Activated T-cell treated with anti-CD3 and anti-CD28 coated beads, Interleukin-2, amount 50 U/mL, for 24 hours (primary cell): Measurements from ENCODE around the gene SKP2.
"Not testable (repeated sequence)": the region's sequence is repeated elsewhere in the genome, so short reads cannot be mapped to it uniquely, and the experiment has no call there.

Experiments used
- DNase-seq: peaks from one replicate; pipeline ENCODE4 v3.0.0-alpha.2; 2020
- H3K27ac Mint-ChIP-seq: 2 replicates; pipeline ENCODE4 v1.8.0; 2020; ENCODE audit warnings: mild to moderate bottlenecking, mixed read lengths
- H3K27me3 Mint-ChIP-seq: 2 replicates; pipeline ENCODE4 v1.8.0; 2020; ENCODE audit warnings: mixed read lengths
- H3K36me3 Mint-ChIP-seq: 2 replicates; pipeline ENCODE4 v1.8.0; 2020; ENCODE audit warnings: low read depth, mixed read lengths
- H3K4me1 Mint-ChIP-seq: 2 replicates; pipeline ENCODE4 v1.8.0; 2020; ENCODE audit warnings: low read depth, mixed read lengths
- H3K4me3 Mint-ChIP-seq: 2 replicates; pipeline ENCODE4 v1.8.0; 2020; ENCODE audit warnings: mild to moderate bottlenecking, moderate library complexity, mixed read lengths
- H3K9me3 Mint-ChIP-seq: 2 replicates; pipeline ENCODE4 v1.8.0; 2020; ENCODE audit warnings: mixed read lengths

The SKP2 gene

DNA sequence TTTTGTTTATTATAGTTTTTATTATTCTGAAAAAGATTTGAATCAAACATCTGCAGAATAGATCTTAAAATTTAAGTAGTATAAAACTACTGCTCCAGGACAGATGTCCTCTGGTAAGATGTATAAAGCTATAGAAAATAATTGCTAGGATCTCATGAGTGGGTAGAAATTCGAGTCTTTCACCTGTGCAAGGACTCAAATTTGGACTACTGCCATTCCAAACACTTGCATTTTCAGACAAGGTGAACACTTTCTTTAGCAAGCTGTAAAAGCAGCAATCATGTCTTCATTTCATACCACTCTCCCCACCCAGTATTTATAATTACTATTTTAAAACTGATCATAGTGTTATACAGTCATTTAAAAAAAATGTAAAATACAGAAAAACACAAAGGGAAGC lies 20.7 kb downstream of the SKP2 start:
- H3K4me3 Mint-ChIP-seq: no peak overlapping the region
- H3K9me3 Mint-ChIP-seq: no peaks in the 10 kb centered on the region
- no peaks in the 10 kb centered on the region for H3K27me3 Mint-ChIP-seq
- H3K36me3 Mint-ChIP-seq: peaks cover 95% of the 10 kb centered on the region
- peaks cover 16% of the 10 kb centered on the region for H3K4me1 Mint-ChIP-seq
- H3K27ac Mint-ChIP-seq: no peak overlapping the region
- DNase-seq: no peak

DNA sequence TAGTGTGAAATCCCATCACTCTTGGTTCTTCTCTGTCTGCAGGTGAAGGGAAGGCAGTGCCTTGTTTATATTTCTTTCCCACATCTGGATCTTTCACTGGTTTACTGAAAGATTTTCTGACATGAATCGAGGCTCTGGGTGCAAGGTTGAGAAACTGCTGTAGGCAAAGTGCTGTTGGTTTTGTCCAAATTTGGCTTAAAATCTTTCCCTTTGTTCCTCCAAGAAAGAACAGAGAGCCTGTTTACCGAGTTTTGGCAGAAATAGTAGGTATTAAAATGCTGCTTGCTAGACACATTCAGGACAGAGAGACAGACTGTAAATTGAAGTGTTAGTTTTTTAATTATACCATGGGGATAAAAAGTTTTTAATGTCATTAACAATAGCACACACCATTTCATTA lies 21.5 kb downstream of the SKP2 start:
- no peak overlapping the region for H3K4me3 Mint-ChIP-seq
- DNase-seq: no peak
- no peaks in the 10 kb centered on the region for H3K9me3 Mint-ChIP-seq
- no peaks in the 10 kb centered on the region for H3K27me3 Mint-ChIP-seq
- no peak overlapping the region for H3K27ac Mint-ChIP-seq
- H3K4me1 Mint-ChIP-seq: peaks cover 9% of the 10 kb centered on the region
- H3K36me3 Mint-ChIP-seq: peaks cover 95% of the 10 kb centered on the region

DNA sequence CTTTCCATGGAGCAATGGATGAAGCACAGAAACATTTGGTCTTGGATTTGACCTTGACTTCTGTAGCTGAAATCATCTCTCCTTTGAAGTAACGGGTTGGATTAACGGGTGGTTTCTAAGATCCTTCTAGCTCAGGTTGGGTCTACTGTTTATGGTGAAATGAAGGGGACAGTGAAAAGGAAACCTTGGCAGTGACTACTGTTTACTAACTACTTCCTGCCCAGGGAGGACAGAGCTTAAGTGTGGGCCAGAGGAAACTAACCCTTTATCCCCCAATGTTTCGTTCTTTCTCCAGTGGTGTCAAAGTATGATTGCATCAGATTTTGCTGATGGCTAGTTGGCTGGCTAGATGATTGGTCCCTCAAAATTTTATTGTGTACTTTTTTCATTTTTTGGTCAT lies 22.2 kb downstream of the SKP2 start:
- H3K4me1 Mint-ChIP-seq: peaks cover 6% of the 10 kb centered on the region
- H3K4me3 Mint-ChIP-seq: no peak overlapping the region
- H3K27ac Mint-ChIP-seq: peak overlapping the region; percentile 20
- peaks cover 95% of the 10 kb centered on the region for H3K36me3 Mint-ChIP-seq
- H3K27me3 Mint-ChIP-seq: no peaks in the 10 kb centered on the region
- DNase-seq: no peak
- no peaks in the 10 kb centered on the region for H3K9me3 Mint-ChIP-seq

DNA sequence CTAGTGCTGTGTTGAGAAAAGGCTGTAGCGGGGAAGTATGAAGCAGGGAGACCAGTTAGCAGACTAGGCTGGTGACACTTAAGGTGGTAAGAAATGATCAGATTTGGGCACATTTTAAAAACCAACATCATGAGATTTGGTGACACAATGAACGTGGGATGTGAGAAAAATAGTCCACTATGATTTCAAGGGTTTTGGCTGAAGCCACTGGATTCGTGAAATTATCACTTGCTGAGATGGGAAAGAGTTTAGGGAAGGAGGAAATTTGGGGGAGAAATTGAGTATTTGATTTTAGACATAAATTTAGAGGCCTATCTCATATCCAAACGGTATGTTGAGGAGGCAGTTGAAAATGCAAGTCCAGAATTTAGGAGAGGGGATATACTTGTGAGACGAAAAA lies 23.1 kb downstream of the SKP2 start:
- no peaks in the 10 kb centered on the region for H3K9me3 Mint-ChIP-seq
- H3K4me3 Mint-ChIP-seq: no peak overlapping the region
- H3K27me3 Mint-ChIP-seq: no peaks in the 10 kb centered on the region
- H3K4me1 Mint-ChIP-seq: peaks cover 6% of the 10 kb centered on the region
- H3K27ac Mint-ChIP-seq: no peak overlapping the region
- peaks cover 95% of the 10 kb centered on the region for H3K36me3 Mint-ChIP-seq
- DNase-seq: no peak

DNA sequence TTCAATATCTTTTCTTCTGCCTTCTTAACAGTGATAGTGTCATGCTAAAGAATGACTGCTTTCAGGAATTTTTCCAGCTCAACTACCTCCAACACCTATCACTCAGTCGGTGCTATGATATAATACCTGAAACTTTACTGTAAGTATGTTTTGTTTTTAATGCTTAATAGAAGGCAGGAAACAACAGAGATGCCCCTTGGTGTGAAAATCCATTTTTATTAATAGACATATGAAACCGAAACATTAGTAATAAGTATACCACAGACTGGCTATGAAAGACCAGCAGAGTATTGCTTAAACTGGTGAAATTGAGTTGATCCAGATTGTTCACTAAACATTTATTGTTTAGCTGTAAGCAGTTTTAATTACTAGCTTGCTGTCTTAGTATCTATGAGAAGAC lies 25.2 kb downstream of the SKP2 start:
- Mint-ChIP-seq H3K27ac (no peak overlapping the region), H3K9me3 (no peaks in the 10 kb centered on the region), H3K27me3 (no peaks in the 10 kb centered on the region), H3K36me3 (peaks cover 95% of the 10 kb centered on the region), H3K4me1 (peaks cover 6% of the 10 kb centered on the region), H3K4me3 (no peak overlapping the region)
- DNase-seq: no peak

DNA sequence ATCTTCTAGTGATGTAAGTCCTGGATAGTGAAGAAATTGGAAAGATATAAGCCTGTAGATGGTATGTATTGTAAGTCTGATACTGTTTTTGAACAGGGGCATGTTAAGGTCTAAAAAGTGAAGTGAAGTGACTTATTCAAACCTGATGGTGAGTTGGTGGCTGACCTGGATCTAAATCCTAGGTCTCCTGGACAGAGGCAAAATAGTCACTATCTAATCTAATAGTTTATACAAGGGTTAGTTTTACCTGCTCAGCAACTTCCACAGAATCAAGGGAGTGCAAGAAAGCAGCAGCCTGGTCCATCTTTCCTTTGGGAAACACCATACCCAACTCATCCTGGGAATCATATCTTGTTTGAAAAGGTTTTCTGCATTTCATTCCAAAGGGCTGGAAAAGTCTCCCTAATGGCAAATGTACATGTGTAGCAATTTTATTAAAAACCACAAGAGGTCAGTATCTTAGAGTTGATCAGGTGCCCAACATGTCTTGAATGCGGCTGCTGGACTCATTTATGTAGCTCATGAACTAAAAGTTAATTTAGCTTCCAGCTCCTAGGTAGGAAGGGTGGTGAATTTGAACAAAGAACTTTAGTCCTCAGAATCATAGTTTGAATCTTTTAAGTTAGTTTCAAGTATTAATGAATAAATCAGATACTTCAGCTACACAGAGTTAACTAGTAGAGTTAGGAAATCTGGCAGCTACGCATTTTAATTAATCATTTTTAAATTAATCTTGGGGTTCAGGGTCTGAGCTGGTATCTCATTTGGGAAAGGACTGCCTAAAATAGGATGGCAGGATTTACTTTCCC lies 26.0 kb downstream of the SKP2 start:
- Mint-ChIP-seq H3K36me3 (peaks cover 95% of the 10 kb centered on the region), H3K27ac (no peak overlapping the region), H3K27me3 (no peaks in the 10 kb centered on the region), H3K9me3 (no peaks in the 10 kb centered on the region), H3K4me1 (peaks cover 6% of the 10 kb centered on the region), H3K4me3 (no peak overlapping the region)
- no peak for DNase-seq

DNA sequence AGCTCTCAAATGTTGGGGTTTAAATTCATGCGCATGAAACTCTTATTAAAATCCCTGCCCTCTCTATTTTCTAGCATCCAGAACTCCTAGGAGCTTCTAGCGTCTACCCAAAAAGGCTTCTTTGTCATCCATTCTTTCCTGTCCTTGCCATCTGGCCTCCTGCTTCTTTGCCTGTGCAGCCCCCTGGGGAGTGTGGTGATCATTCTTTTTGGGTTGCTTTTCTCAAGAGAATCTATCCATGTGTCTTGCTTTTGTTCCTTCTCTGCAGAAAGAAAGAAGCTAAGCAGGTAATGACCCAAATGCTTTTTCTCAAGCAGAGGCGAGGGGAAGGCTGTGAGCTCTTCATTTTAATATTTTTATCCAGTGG lies 26.6 kb downstream of the SKP2 start:
- no peaks in the 10 kb centered on the region for H3K27me3 Mint-ChIP-seq
- peaks cover 94% of the 10 kb centered on the region for H3K36me3 Mint-ChIP-seq
- no peak overlapping the region for H3K4me3 Mint-ChIP-seq
- no peak overlapping the region for H3K27ac Mint-ChIP-seq
- no peaks in the 10 kb centered on the region for H3K9me3 Mint-ChIP-seq
- no peak for DNase-seq
- peaks cover 6% of the 10 kb centered on the region for H3K4me1 Mint-ChIP-seq

DNA sequence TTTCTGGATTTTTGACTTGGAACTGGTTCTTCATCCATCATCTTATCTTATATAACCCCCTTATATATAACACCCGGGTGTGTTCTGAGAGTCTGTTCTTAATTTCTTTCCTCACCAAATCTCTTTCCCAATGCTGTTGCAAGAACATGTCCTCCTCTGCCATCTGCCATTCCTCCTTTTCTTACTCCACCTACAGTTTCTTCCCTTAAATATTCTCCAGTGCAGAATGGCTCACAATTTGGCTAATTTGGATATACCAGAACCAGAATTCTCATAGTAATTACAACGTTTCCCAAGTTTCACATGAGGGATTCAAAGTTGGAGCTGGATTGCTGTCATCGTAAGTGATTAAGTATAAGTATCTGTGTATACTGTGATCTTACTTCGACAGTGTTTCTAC lies 28.0 kb downstream of the SKP2 start:
- H3K4me1 Mint-ChIP-seq: peaks cover 6% of the 10 kb centered on the region
- H3K36me3 Mint-ChIP-seq: peaks cover 93% of the 10 kb centered on the region
- no peak for DNase-seq
- H3K9me3 Mint-ChIP-seq: no peaks in the 10 kb centered on the region
- no peak overlapping the region for H3K4me3 Mint-ChIP-seq
- no peaks in the 10 kb centered on the region for H3K27me3 Mint-ChIP-seq
- no peak overlapping the region for H3K27ac Mint-ChIP-seq

DNA sequence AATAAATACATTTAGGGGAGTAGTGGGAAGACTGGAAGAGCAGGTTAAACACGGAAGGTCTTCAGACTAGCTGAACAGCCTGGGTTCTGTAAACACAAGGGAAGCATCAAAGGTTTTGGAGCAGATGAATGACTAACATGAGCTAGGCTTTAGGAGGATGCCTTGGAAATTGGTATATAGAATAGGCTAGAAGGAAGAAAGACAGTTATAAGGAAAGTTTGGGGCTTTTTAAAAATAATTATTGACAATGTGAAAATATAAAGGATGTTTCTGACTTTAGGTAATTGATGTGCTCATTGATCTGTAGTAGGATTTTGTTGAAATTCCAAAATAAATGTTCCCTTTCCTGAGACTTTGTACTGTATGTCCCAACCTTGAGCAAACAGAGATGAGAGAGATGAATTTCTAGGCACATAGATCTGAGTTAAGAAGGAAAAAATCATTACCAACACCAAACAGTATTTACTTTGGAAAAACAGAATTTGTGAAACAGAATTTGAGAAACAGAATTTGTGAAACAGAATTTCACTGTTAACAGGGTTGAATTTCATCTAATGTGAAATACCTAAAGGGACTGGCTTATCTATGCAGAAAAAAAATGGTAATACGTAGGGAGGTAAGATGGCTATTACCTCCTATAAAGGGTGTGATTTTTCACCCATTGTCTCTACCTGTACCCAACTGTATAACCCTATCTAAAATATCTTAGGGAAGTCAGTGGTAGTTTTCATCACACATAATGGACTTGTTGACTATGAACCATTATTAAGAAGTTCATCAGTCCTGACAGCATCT lies 28.8 kb downstream of the SKP2 start:
- Mint-ChIP-seq H3K4me1 (peaks cover 6% of the 10 kb centered on the region), H3K4me3 (no peak overlapping the region), H3K36me3 (peaks cover 93% of the 10 kb centered on the region), H3K27ac (no peak overlapping the region), H3K9me3 (no peaks in the 10 kb centered on the region), H3K27me3 (no peaks in the 10 kb centered on the region)
- DNase-seq: no peak

DNA sequence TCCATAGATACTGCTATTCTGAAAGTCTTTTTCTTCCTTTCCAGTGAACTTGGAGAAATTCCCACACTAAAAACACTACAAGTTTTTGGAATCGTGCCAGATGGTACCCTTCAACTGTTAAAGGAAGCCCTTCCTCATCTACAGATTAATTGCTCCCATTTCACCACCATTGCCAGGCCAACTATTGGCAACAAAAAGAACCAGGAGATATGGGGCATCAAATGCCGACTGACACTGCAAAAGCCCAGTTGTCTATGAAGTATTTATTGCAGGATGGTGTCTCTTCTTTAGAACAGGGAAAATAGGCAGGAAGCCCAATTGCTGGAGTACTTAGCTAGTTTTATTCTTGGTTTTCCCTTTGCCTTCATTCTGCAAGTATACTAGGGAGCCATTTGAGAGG lies 29.9 kb downstream of the SKP2 start:
- H3K27me3 Mint-ChIP-seq: no peaks in the 10 kb centered on the region
- no peak overlapping the region for H3K4me3 Mint-ChIP-seq
- DNase-seq: no peak
- peak overlapping the region; percentile 3 for H3K27ac Mint-ChIP-seq
- H3K9me3 Mint-ChIP-seq: no peaks in the 10 kb centered on the region
- H3K36me3 Mint-ChIP-seq: peaks cover 96% of the 10 kb centered on the region
- peaks cover 4% of the 10 kb centered on the region for H3K4me1 Mint-ChIP-seq

DNA sequence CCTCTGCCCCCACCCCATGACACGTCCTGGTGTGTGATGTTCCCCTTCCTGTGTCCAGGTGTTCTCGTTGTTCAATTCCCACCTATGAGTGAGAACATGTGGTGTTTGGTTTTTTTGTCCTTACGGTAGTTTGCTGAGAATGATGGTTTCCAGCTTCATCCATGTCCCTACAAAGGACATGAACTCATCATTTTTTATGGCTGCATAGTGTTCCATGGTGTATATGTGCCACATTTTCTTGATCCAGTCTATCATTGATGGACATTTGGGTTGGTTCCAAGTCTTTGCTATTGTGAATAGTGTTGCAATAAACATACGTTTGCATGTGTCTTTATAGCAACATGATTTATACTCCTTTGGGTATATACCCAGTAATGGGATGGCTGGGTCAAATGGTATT lies 32.5 kb downstream of the SKP2 start:
- Mint-ChIP-seq H3K36me3 (peaks cover 95% of the 10 kb centered on the region), H3K9me3 (peaks cover 19% of the 10 kb centered on the region)
- H3K27me3 Mint-ChIP-seq, H3K4me1 Mint-ChIP-seq, H3K4me3 Mint-ChIP-seq, H3K27ac Mint-ChIP-seq, DNase-seq: not testable (repeated sequence)

DNA sequence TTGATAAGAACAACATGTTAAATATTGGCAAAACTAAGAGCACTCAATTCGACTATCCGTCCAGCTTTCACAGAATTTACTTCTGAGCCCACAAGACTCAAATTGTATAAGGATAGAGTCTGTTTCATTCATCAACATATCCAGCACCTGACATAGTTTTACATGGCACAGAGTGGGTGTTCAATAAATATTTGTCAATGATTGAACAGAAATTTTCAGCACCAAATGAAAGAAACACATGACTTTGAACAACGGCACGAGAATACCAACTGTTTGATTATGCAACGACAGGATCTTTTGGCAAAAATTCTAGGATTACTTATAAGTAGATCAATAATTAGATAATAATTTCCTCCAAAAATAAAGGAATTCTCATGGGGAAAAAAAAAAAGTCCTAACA lies 41.8 kb downstream of the SKP2 start:
- Mint-ChIP-seq H3K4me3 (no peak overlapping the region), H3K27me3 (no peaks in the 10 kb centered on the region), H3K4me1 (no peaks in the 10 kb centered on the region), H3K9me3 (peaks cover 13% of the 10 kb centered on the region), H3K27ac (no peak overlapping the region), H3K36me3 (peaks cover 90% of the 10 kb centered on the region)
- no peak for DNase-seq

DNA sequence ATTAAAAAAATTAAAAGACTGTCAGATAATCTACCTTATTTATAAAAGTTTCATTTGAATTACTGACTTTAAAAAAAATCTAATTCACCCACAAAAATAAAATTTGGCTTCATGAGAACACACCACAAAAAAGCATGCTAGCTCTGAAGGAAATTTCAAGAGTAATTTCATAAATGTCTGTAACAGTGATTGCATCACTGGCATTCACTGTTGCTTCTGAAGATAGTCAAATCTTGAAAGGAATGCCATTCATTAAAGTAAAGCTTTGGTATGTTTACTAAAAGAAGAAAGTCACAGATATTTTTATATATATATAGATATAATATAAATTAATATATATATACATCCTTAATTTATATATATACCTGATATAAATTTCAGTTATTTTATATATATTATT lies 46.4 kb downstream of the SKP2 start:
- no peaks in the 10 kb centered on the region for H3K9me3 Mint-ChIP-seq

DNA sequence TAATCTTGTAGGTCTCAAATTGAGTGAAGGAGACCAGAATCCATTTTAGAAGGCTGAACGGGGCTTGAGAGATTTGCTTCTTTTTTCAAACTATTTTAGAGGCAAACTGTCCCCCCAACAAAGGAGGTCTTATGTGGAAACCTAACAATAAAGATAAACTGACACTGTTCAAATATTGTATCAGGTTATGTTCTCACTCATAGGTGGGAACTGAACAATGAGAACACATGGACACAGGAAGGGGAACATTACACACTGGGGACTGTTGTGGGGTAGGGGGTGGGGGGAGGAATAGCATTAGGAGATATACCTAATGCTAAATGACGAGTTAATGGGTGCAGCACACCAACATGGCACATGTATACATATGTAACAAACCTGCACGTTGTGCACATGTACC lies 46.9 kb downstream of the SKP2 start:
- not testable (repeated sequence) for H3K4me3 Mint-ChIP-seq, H3K27ac Mint-ChIP-seq, DNase-seq, H3K4me1 Mint-ChIP-seq, H3K9me3 Mint-ChIP-seq, H3K27me3 Mint-ChIP-seq
- peaks cover 75% of the 10 kb centered on the region for H3K36me3 Mint-ChIP-seq

More for the DNA sequence above, 46.4 kb downstream of the SKP2 start:
- DNase-seq: no peak
- Mint-ChIP-seq H3K36me3 (peaks cover 76% of the 10 kb centered on the region), H3K4me3 (no peak overlapping the region), H3K27ac (no peak overlapping the region), H3K4me1 (peaks cover 3% of the 10 kb centered on the region), H3K27me3 (no peaks in the 10 kb centered on the region)

DNA sequence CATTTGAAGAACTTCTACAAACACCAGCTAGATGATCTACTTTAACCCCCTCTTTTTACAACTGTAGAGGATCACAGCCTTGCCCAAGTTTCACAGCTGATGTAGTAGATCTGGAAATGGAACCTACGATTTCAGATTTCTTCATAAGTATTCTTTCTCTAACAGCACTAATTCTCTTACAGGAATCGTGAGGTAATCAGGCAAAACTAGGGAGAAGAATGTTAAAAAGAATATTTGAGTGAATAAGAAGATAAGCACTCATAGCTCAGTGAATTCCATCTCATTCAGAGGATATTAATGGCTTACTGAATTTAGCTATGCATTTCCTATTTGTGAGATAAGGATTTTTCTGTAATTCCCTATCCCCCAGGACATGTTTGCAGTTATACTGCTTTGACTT lies 47.7 kb downstream of the SKP2 start:
- H3K4me1 Mint-ChIP-seq: peaks cover 3% of the 10 kb centered on the region

More for the DNA sequence above, 47.7 kb downstream of the SKP2 start:
- Mint-ChIP-seq H3K9me3 (no peaks in the 10 kb centered on the region), H3K27me3 (no peaks in the 10 kb centered on the region), H3K36me3 (peaks cover 73% of the 10 kb centered on the region), H3K27ac (no peak overlapping the region), H3K4me3 (no peak overlapping the region)
- no peak for DNase-seq
